CD14-positive monocyte (primary cell): ENCODE data around the gene CAMTA1. TPM values are rescaled to one million over a fixed set of nuclear protein-coding genes. Genes with fewer than 3 reads are reported as not detected.
A peak's percentile ranks its signal among the peaks of the same experiment; 100 is the strongest.

Experiments
- DNase-seq, 3 donors: peaks; one replicate each; pipeline ENCODE4 v3.0.0-alpha.2; 2011 to 2022
- H2AFZ ChIP-seq: 2 replicates; pipeline ENCODE4 v1.6.0; 2012; ENCODE audit warnings: mild to moderate bottlenecking, low read depth, low read length, inconsistent platforms; ENCODE audit not compliant: insufficient read depth, poor library complexity, severe bottlenecking
- H3K27ac ChIP-seq, 2 donors: 1 replicate in 1 of 2; 2 replicates in 1 of 2; pipeline ENCODE4 v1.5.1; 2012 to 2013; ENCODE audit warnings: low read length in 2 of 2, control low read depth in 1 of 2, inconsistent platforms in 1 of 2, low read depth in 1 of 2, mild to moderate bottlenecking in 1 of 2
- H3K27me3 ChIP-seq, 2 donors: one replicate each; pipeline versions ENCODE4 v1.6.0 to v1.6.1; 2011 to 2013; ENCODE audit warnings: low read length in 2 of 2; ENCODE audit not compliant: control insufficient read depth in 2 of 2, insufficient read depth in 2 of 2
- H3K36me3 ChIP-seq, 2 donors: replicated peaks in 1 of 2; 1 replicate in 1 of 2; 2 replicates in 1 of 2; pipeline versions ENCODE4 v1.5.1 to v1.6.1; 2012 to 2013; ENCODE audit warnings: low read length in 2 of 2, control low read depth in 1 of 2, inconsistent platforms in 1 of 2, mild to moderate bottlenecking in 1 of 2; ENCODE audit not compliant: insufficient read depth in 2 of 2, control insufficient read depth in 1 of 2
- H3K4me1 ChIP-seq, 2 donors: 1 replicate in 1 of 2; 2 replicates in 1 of 2; pipeline versions ENCODE4 v1.5.1 to v1.6.1; 2012 to 2013; ENCODE audit warnings: low read length in 2 of 2, control low read depth in 1 of 2, inconsistent platforms in 1 of 2, mild to moderate bottlenecking in 1 of 2, moderate library complexity in 1 of 2; ENCODE audit not compliant: insufficient read depth in 2 of 2, control insufficient read depth in 1 of 2
- H3K4me2 ChIP-seq: replicated peaks from 2 replicates; pipeline ENCODE3; 2012; ENCODE audit warnings: low read length, moderate library complexity, mild to moderate bottlenecking; ENCODE audit not compliant: poor library complexity, severe bottlenecking; ENCODE audit errors: extremely low read depth
- H3K4me3 ChIP-seq, 3 experiments: fragments of 200-600 bp in 1 of 3; sonication (generic) in 1 of 3; replicated peaks in 1 of 3; 1 replicate in 2 of 3; 2 replicates in 1 of 3; pipeline ENCODE4 v1.5.1; 2011 to 2013; ENCODE audit warnings: low read length in 3 of 3, mild to moderate bottlenecking in 3 of 3, control low read depth in 2 of 3, low read depth in 2 of 3, inconsistent platforms in 1 of 3, moderate library complexity in 1 of 3
- H3K79me2 ChIP-seq: 2 replicates; pipeline ENCODE4 v1.6.0; 2012; ENCODE audit warnings: mild to moderate bottlenecking, control low read depth, inconsistent platforms, low read length, moderate library complexity; ENCODE audit not compliant: insufficient read depth
- H3K9ac ChIP-seq: 2 replicates; pipeline ENCODE4 v1.6.0; 2017; ENCODE audit warnings: low read length, mild to moderate bottlenecking; ENCODE audit not compliant: insufficient read depth, poor library complexity, severe bottlenecking
- H3K9me3 ChIP-seq, 2 donors: replicated peaks in 1 of 2; 1 replicate in 1 of 2; 2 replicates in 1 of 2; pipeline versions ENCODE4 v1.5.1 to v1.6.1; 2012 to 2013; ENCODE audit warnings: low read length in 2 of 2, control low read depth in 1 of 2; ENCODE audit not compliant: control insufficient read depth in 1 of 2, insufficient read depth in 1 of 2
- H4K20me1 ChIP-seq: 2 replicates; pipeline ENCODE4 v1.6.0; 2012; ENCODE audit warnings: mild to moderate bottlenecking, low read length, control low read depth, moderate library complexity; ENCODE audit not compliant: insufficient read depth
- H3K27ac Mint-ChIP-seq, 7 donors: one replicate each; pipeline ENCODE4 v1.8.0; 2020; ENCODE audit warnings: mild to moderate bottlenecking in 7 of 7, mixed read lengths in 7 of 7, moderate library complexity in 6 of 7, inconsistent platforms in 2 of 7
- H3K27me3 Mint-ChIP-seq, 3 donors: one replicate each; pipeline ENCODE4 v1.8.0; 2021 to 2022; ENCODE audit warnings: low read depth in 3 of 3, mild to moderate bottlenecking in 3 of 3, mixed read lengths in 3 of 3, moderate library complexity in 3 of 3, inconsistent platforms in 1 of 3
- H3K36me3 Mint-ChIP-seq, 2 donors: one replicate each; pipeline ENCODE4 v1.8.0; 2020; ENCODE audit warnings: mixed read lengths in 2 of 2, inconsistent platforms in 1 of 2, mild to moderate bottlenecking in 1 of 2
- H3K4me1 Mint-ChIP-seq: one replicate; pipeline ENCODE4 v1.8.0; 2020; ENCODE audit warnings: mild to moderate bottlenecking, mixed read lengths
- H3K4me3 Mint-ChIP-seq, 2 donors: one replicate each; pipeline ENCODE4 v1.8.0; 2020; ENCODE audit warnings: mild to moderate bottlenecking in 2 of 2, mixed read lengths in 2 of 2, moderate library complexity in 1 of 2
- H3K9me3 Mint-ChIP-seq, 7 donors: one replicate each; pipeline ENCODE4 v1.8.0; 2020 to 2022; ENCODE audit warnings: mixed read lengths in 7 of 7, mild to moderate bottlenecking in 6 of 7, moderate library complexity in 6 of 7, inconsistent platforms in 2 of 7
- WGBS: methylation state at CpG from one replicate; pipeline ENCODE4 v1.1.5; 2013; ENCODE audit warnings: missing lambda C conversion rate; ENCODE audit not compliant: insufficient coverage; 5-methylcytosine and 5-hydroxymethylcytosine counted together
- intact Hi-C, 2 donors: fragments of 100-400 bp; cut with micrococcal nuclease; formaldehyde crosslinking; loops; one replicate each; pipeline versions ENCODE4 v1.15.0 to v1.15.1; 2023
- polyA plus RNA-seq, 3 donors: library from polyadenylated mRNA; depleted of rRNA in 1 of 3; unstranded in 2 of 3; stranded (reverse) in 1 of 3; fragments of 300-500 nt in 2 of 3; fragments of >200 nt in 1 of 3; fragmentation: Illumina TruSeq in 2 of 3; gene quantifications; 1 replicate in 2 of 3; 2 replicates in 1 of 3; pipeline ENCODE4 v1.2.3, GENCODE V29; 2012 to 2021
- TF ChIP-seq, protein P1 (sequence below): fragments of 200-600 bp; IDR thresholded peaks from one replicate; pipeline ENCODE4 v1.8.0; 2022; ENCODE audit warnings: antibody characterized with exemption, mild to moderate bottlenecking

CAMTA1 gene
- polyA plus RNA-seq, 3 donors, result 52.0 to 89.6 (median 78.3) TPM

DNA sequence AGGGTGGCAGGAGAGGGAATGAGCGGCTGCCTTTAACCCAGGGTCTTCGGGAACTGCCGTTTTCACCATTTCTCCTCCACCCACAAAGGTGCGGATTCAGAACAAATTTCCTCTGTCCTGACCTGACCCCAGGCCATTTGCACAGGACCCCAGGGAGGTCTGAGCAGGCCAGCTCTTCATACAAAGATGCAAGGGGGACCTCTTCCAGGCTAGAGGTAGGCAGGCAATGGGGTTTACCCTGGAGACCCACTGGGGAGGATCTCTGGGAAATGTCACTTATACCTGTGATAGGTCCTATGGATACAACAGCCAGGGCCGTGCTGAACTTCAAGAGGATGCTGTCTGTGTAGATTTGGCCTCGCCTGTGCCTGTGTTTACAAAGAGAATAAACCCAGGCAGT lies 896.1 kb downstream of the CAMTA1 start:
- Histone ChIP-seq H3K4me2 (peak overlapping the region; percentile 96), H4K20me1 (no peaks in the 10 kb centered on the region), H3K9ac (no peak overlapping the region), H3K9me3 (no peaks in the 10 kb centered on the region), H3K4me1 (peaks cover 10 to 16% of the 10 kb centered on the region in 2 donors), H3K27ac (no peak overlapping the region), H2AFZ (peak overlapping the region; percentile 93), H3K79me2 (no peaks in the 10 kb centered on the region), H3K36me3 (no peaks in the 10 kb centered on the region), H3K4me3 (no peak overlapping the region), H3K27me3 (peaks cover 0 to 15% of the 10 kb centered on the region in 2 donors)
- DNase-seq, result no peak
- H3K27ac Mint-ChIP-seq, result no peak overlapping the region
- intact Hi-C loops, result no loop called here
- peak overlapping the region; percentile 82 to 89 for H3K4me3 Mint-ChIP-seq
- TF ChIP-seq, protein P1, sequence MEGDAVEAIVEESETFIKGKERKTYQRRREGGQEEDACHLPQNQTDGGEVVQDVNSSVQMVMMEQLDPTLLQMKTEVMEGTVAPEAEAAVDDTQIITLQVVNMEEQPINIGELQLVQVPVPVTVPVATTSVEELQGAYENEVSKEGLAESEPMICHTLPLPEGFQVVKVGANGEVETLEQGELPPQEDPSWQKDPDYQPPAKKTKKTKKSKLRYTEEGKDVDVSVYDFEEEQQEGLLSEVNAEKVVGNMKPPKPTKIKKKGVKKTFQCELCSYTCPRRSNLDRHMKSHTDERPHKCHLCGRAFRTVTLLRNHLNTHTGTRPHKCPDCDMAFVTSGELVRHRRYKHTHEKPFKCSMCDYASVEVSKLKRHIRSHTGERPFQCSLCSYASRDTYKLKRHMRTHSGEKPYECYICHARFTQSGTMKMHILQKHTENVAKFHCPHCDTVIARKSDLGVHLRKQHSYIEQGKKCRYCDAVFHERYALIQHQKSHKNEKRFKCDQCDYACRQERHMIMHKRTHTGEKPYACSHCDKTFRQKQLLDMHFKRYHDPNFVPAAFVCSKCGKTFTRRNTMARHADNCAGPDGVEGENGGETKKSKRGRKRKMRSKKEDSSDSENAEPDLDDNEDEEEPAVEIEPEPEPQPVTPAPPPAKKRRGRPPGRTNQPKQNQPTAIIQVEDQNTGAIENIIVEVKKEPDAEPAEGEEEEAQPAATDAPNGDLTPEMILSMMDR, result no peak
- no peaks in the 10 kb centered on the region for H3K36me3 Mint-ChIP-seq
- 85% methylated on average over 2 of the region's 6 CpGs for whole genome bisulfite sequencing
- peaks cover 2% of the 10 kb centered on the region for H3K4me1 Mint-ChIP-seq
- peaks cover 16 to 28% (median 25%) of the 10 kb centered on the region in 3 donors for H3K27me3 Mint-ChIP-seq
- H3K9me3 Mint-ChIP-seq, result peaks cover 0 to 2% (median 0%) of the 10 kb centered on the region in 7 donors

GRCh38 chr1:7683521-7683920 lies 898.3 kb downstream of the CAMTA1 start:
- WGBS, result 98% methylated on average over 15 of the region's 15 CpGs
- H3K4me1 Mint-ChIP-seq, result peaks cover 2% of the 10 kb centered on the region
- no peak overlapping the region for H3K4me3 Mint-ChIP-seq
- DNase-seq, result no peak
- Histone ChIP-seq H3K79me2 (no peaks in the 10 kb centered on the region), H3K4me3 (no peak overlapping the region), H3K4me2 (no peak overlapping the region), H4K20me1 (no peaks in the 10 kb centered on the region), H3K9me3 (no peaks in the 10 kb centered on the region), H3K4me1 (peaks cover 10 to 16% of the 10 kb centered on the region in 2 donors), H2AFZ (no peak overlapping the region), H3K27me3 (peaks cover 0 to 15% of the 10 kb centered on the region in 2 donors), H3K27ac (no peak overlapping the region), H3K9ac (no peak overlapping the region), H3K36me3 (no peaks in the 10 kb centered on the region)
- no peak overlapping the region for H3K27ac Mint-ChIP-seq
- intact Hi-C loops, result no loop called here
- TF ChIP-seq, protein P1, result no peak
- peaks cover 16 to 29% (median 25%) of the 10 kb centered on the region in 3 donors for H3K27me3 Mint-ChIP-seq
- peaks cover 0 to 2% (median 0%) of the 10 kb centered on the region in 7 donors for H3K9me3 Mint-ChIP-seq
- H3K36me3 Mint-ChIP-seq, result no peaks in the 10 kb centered on the region
